ENCODE results near the gene KCNQ5. TPM values are rescaled to one million over a fixed set of nuclear protein-coding genes. Genes with fewer than 3 reads are reported as not detected.

Gene KCNQ5
- total RNA-seq, 4 donors from 2014 or later = 0.96 to 3.4 (median 1.5) TPM

GRCh38 chr6:72984981-72985665 is 363.3 kb downstream of the KCNQ5 start:
- no peaks in the 10 kb centered on the region for H3K4me1 ChIP-seq
- no peaks in the 10 kb centered on the region for H3K9me3 ChIP-seq
- ATAC-seq = no peak
- WGBS, 2 donors (ENCODE audit: low coverage in 1 of 2) = 85 to 93% methylated on average over 3 to 4 of the region's 4 CpGs
- H3K27ac ChIP-seq = no peak overlapping the region
- no peak for TF ChIP-seq POLR2A (IDR thresholded peaks at IDR 0.05)
- no peak for TF ChIP-seq EP300 (IDR thresholded peaks at IDR 0.05)
- TF ChIP-seq, protein P1, sequence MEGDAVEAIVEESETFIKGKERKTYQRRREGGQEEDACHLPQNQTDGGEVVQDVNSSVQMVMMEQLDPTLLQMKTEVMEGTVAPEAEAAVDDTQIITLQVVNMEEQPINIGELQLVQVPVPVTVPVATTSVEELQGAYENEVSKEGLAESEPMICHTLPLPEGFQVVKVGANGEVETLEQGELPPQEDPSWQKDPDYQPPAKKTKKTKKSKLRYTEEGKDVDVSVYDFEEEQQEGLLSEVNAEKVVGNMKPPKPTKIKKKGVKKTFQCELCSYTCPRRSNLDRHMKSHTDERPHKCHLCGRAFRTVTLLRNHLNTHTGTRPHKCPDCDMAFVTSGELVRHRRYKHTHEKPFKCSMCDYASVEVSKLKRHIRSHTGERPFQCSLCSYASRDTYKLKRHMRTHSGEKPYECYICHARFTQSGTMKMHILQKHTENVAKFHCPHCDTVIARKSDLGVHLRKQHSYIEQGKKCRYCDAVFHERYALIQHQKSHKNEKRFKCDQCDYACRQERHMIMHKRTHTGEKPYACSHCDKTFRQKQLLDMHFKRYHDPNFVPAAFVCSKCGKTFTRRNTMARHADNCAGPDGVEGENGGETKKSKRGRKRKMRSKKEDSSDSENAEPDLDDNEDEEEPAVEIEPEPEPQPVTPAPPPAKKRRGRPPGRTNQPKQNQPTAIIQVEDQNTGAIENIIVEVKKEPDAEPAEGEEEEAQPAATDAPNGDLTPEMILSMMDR (IDR thresholded peaks at IDR 0.05) = no peak
- TF ChIP-seq POLR2AphosphoS5 (IDR thresholded peaks at IDR 0.05) = no peak
- no peak overlapping the region for H3K4me3 ChIP-seq
- no peaks in the 10 kb centered on the region for H3K27me3 ChIP-seq
- H3K36me3 ChIP-seq = no peaks in the 10 kb centered on the region

GRCh38 chr6:72987301-72987700 is 365.4 kb downstream of the KCNQ5 start:
- WGBS, 2 donors (ENCODE audit: low coverage in 1 of 2) = 56 to 90% methylated on average over 3 to 13 of the region's 19 CpGs
- TF ChIP-seq EP300 (IDR thresholded peaks at IDR 0.05) = no peak
- TF ChIP-seq, protein P1 (IDR thresholded peaks at IDR 0.05) = no peak
- no peak for TF ChIP-seq POLR2A (IDR thresholded peaks at IDR 0.05)
- TF ChIP-seq POLR2AphosphoS5 (IDR thresholded peaks at IDR 0.05) = no peak

GRCh38 chr6:72999995-73000394 is 378.1 kb downstream of the KCNQ5 start:
- no peak overlapping the region for H3K27ac ChIP-seq
- H3K9me3 ChIP-seq = no peaks in the 10 kb centered on the region
- TF ChIP-seq POLR2A (IDR thresholded peaks at IDR 0.05) = no peak
- TF ChIP-seq EP300 (IDR thresholded peaks at IDR 0.05) = no peak
- no peak for TF ChIP-seq POLR2AphosphoS5 (IDR thresholded peaks at IDR 0.05)
- TF ChIP-seq, protein P1 (IDR thresholded peaks at IDR 0.05) = no peak
- ATAC-seq = no peak
- WGBS, 2 donors (ENCODE audit: low coverage in 1 of 2) = 79 to 90% methylated on average over 1 to 3 of the region's 5 CpGs
- H3K36me3 ChIP-seq = no peaks in the 10 kb centered on the region
- H3K4me1 ChIP-seq = no peaks in the 10 kb centered on the region
- H3K27me3 ChIP-seq = no peaks in the 10 kb centered on the region
- H3K4me3 ChIP-seq = no peak overlapping the region

More at GRCh38 chr6:72987301-72987700, 365.4 kb downstream of the KCNQ5 start:
- Histone ChIP-seq H3K4me1 (no peaks in the 10 kb centered on the region), H3K27ac (no peak overlapping the region), H3K27me3 (no peaks in the 10 kb centered on the region), H3K4me3 (no peak overlapping the region), H3K36me3 (no peaks in the 10 kb centered on the region), H3K9me3 (no peaks in the 10 kb centered on the region)
- ATAC-seq = no peak

DNA sequence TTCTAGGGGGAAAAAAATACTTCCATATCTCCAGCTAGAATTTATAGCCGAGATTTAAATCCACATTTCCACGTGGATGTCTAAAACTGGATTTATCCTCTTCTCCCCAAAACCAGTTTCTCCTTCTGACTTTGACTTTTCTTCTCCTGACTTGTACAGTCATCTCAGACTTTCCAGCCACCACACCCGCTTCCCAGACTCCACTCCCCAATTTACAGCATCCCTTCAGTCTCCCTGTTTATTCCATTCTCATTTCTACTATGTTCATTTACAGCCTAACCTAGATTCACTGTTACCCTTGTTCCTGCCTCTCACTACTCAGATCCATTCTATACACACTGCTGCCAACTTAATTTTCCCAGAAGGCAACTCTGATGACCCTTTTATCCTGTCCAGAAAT is 378.6 kb downstream of the KCNQ5 start:
- WGBS, 2 donors (ENCODE audit: low coverage in 1 of 2) = 78 to 86% methylated on average over 3 of the region's 3 CpGs
- Histone ChIP-seq H3K27ac (no peak overlapping the region), H3K9me3 (no peaks in the 10 kb centered on the region), H3K4me3 (no peak overlapping the region), H3K4me1 (no peaks in the 10 kb centered on the region), H3K36me3 (no peaks in the 10 kb centered on the region), H3K27me3 (no peaks in the 10 kb centered on the region)
- ATAC-seq = no peak
- TF ChIP-seq POLR2A (IDR thresholded peaks at IDR 0.05) (no peak), POLR2AphosphoS5 (IDR thresholded peaks at IDR 0.05) (no peak), EP300 (IDR thresholded peaks at IDR 0.05) (no peak)
- TF ChIP-seq, protein P1 (IDR thresholded peaks at IDR 0.05) = no peak

- TF ChIP-seq POLR2AphosphoS5 (IDR thresholded peaks at IDR 0.05) = no peak
- TF ChIP-seq EP300 (IDR thresholded peaks at IDR 0.05) = no peak
- TF ChIP-seq POLR2A (IDR thresholded peaks at IDR 0.05) = no peak
- TF ChIP-seq, protein P1 (IDR thresholded peaks at IDR 0.05) = no peak
- no peak for ATAC-seq
- H3K27me3 ChIP-seq = no peaks in the 10 kb centered on the region
- no peaks in the 10 kb centered on the region for H3K36me3 ChIP-seq
- H3K9me3 ChIP-seq = no peaks in the 10 kb centered on the region
- H3K27ac ChIP-seq = no peak overlapping the region
- no peak overlapping the region for H3K4me3 ChIP-seq
- no peaks in the 10 kb centered on the region for H3K4me1 ChIP-seq
Measured at GRCh38 chr6:73002588-73002987, 380.7 kb downstream of the KCNQ5 start.
